ENCODE results near the gene HS3ST4. TPM values are rescaled to one million over a fixed set of nuclear protein-coding genes. Genes with fewer than 3 reads are reported as not detected.

HS3ST4 gene
- total and polyA plus RNA-seq, 8 donors: 0.09 to 0.11 (median 0.11) TPM; not detected in 4

DNA sequence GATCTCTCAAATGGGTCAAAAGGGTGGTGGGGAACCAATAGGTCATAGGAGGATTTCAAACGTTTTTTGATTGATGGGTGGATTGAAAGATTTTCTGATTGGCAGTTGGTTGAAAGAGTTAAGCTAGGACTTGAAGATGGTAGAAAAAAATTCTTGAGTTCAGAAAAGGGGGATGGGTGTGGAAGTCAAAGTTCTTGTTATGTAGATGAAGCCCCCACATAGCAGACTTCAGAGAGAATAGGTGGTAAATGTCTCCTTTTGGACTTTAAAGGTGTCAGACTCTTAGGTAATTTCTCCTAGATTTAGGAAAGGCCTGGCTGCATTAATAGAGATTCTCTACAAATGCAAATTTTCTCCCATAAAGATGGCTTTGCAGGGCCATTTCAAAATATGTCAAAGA is 163.3 kb downstream of the HS3ST4 start:
- no peak for TF ChIP-seq CTCF (IDR thresholded peaks at IDR 0.05)
- Histone ChIP-seq H3K9me3 (peaks cover 0 to 10% of the 10 kb centered on the region in 2 donors), H3K4me1 (no peaks in the 10 kb centered on the region), H3K36me3 (no peaks in the 10 kb centered on the region), H3K27me3 (peaks cover 0 to 6% of the 10 kb centered on the region in 2 donors), H3K27ac (no peak overlapping the region), H3K4me3 (no peak overlapping the region)
- intact Hi-C loops (cut with DNase I): no loop called here
- DNase-seq (no peak), ATAC-seq (no peak)

- no peak overlapping the region for H3K4me3 ChIP-seq
- intact Hi-C loops (cut with DNase I): no loop called here
- ATAC-seq: no peak
- no peak for DNase-seq
- no peak for TF ChIP-seq CTCF (IDR thresholded peaks at IDR 0.05)
- H3K4me1 ChIP-seq: no peaks in the 10 kb centered on the region
- H3K27me3 ChIP-seq: peaks cover 0 to 6% of the 10 kb centered on the region in 2 donors
- H3K36me3 ChIP-seq: no peaks in the 10 kb centered on the region
- H3K27ac ChIP-seq: no peak overlapping the region
- H3K9me3 ChIP-seq: peaks cover 0 to 10% of the 10 kb centered on the region in 2 donors
These were observed 164.1 kb downstream of the HS3ST4 start for GRCh38 chr16:25855818-25856217.

- intact Hi-C loops (cut with DNase I): no loop called here
- Histone ChIP-seq H3K4me3 (no peak overlapping the region), H3K4me1 (no peaks in the 10 kb centered on the region), H3K36me3 (no peaks in the 10 kb centered on the region), H3K27me3 (peaks cover 0 to 6% of the 10 kb centered on the region in 2 donors), H3K9me3 (peaks cover 0 to 10% of the 10 kb centered on the region in 2 donors), H3K27ac (no peak overlapping the region)
- TF ChIP-seq CTCF (IDR thresholded peaks at IDR 0.05): no peak
- ATAC-seq: no peak
- no peak for DNase-seq
These were observed 167.9 kb downstream of the HS3ST4 start for GRCh38 chr16:25859645-25860044.

DNA sequence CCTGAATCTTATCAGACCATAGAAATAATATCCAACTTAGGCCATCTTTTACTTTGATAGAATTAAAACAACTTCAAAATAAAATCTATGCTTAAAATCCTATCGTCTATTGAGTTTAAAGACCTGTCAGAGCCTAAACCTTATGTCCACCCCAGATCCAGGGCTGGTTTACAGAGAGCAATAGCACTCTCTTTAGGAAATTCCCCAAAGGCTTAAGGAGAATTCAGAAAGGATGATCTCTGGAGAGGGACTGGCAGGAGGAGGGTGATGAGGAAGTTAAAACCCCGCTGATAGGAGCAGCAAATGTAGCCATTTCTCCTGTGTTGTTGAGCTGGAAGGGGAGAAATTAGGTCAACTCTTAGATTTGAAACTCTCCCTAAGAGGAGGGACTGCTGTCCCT is 175.3 kb downstream of the HS3ST4 start:
- Histone ChIP-seq H3K27ac (no peak overlapping the region), H3K36me3 (no peaks in the 10 kb centered on the region), H3K27me3 (no peaks in the 10 kb centered on the region), H3K4me1 (no peaks in the 10 kb centered on the region), H3K9me3 (no peaks in the 10 kb centered on the region), H3K4me3 (no peak overlapping the region)
- intact Hi-C loops (cut with DNase I): no loop called here
- no peak for TF ChIP-seq CTCF (IDR thresholded peaks at IDR 0.05)
- DNase-seq: no peak
- ATAC-seq: no peak

DNA sequence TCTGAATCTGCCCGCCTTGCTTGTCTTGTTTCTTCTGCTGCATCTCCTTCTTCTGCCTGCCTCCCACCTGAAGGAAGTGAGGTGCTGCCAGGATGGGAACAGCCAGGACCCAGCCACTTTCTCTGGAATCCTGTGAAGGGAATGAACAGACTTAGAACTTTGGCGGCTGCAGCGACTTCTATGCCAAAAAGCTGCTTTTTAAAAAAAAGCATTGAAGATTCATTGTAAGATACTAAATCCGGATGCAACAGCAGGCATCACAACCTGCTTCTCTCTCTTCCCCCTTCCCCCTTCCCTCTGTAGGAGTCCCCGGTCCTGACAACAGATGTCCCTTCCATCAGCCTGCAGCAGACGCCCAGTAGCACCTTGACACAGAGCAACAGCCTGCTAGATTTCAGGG is 176.3 kb downstream of the HS3ST4 start:
- Histone ChIP-seq H3K27ac (no peak overlapping the region), H3K27me3 (no peaks in the 10 kb centered on the region), H3K4me1 (no peaks in the 10 kb centered on the region), H3K36me3 (no peaks in the 10 kb centered on the region), H3K4me3 (no peak overlapping the region), H3K9me3 (no peaks in the 10 kb centered on the region)
- ATAC-seq: no peak
- no peak for TF ChIP-seq CTCF (IDR thresholded peaks at IDR 0.05)
- DNase-seq: no peak
- intact Hi-C loops (cut with DNase I): no loop called here
